Right ventricle myocardium inferior (tissue), 1 donor: ENCODE data around the gene FBXW10. TPM values are rescaled to one million over a fixed set of nuclear protein-coding genes. Genes with fewer than 3 reads are reported as not detected.
"Not testable (repeated sequence)": the region's sequence is repeated elsewhere in the genome, so short reads cannot be mapped to it uniquely, and the experiment has no call there.

Source experiments
- ATAC-seq: fragments of 200-7000 bp; cut with Tn5 transposase; one replicate; pipeline ENCODE4 v1.9.1; 2020; ENCODE audit warnings: mild to moderate bottlenecking, moderate library complexity
- DNase-seq: peaks from one replicate; pipeline ENCODE4 v3.0.0; 2021; ENCODE audit errors: missing footprints
- intact Hi-C: fragments of 100-400 bp; cut with DNase I; formaldehyde crosslinking; loops from one replicate; pipeline ENCODE4 v1.11.0; 2022
- total RNA-seq: library from RNA; stranded (reverse); fragmentation: NEBNext Ultra II Directional; extraction: Animal tissue kit (Norgen Biotek cat#: 25700); gene quantifications from one replicate; pipeline ENCODE4 v1.2.1, GENCODE V29; 2021
- donor health status: DM: no; HTN: yes; CAD: no; lungs with severe emphysema.

FBXW10 gene
- total RNA-seq, 1 donor from 2014 or later = not detected

DNA sequence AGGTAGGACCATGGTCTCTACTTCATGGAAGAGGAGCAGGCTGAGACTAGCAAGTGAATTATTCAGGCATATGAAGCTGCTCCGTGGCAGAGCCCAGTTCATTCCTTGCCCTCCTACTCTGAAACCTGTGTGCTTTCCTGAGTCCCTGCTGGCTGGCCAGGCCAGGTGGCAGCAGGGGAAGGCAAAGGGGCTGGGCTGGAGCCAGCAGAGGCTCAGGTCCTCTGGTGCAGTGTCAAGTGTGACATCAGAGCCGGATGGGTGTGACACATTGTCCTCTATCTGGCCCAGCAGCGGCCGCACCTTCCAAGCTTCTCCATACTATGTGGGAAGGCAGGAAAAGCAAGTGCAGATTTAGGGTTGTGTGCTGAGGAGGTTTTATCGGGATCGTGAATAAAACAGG, 2.6 kb upstream of the FBXW10 start:
- intact Hi-C loops, ATAC-seq, DNase-seq: not testable (repeated sequence)

DNA sequence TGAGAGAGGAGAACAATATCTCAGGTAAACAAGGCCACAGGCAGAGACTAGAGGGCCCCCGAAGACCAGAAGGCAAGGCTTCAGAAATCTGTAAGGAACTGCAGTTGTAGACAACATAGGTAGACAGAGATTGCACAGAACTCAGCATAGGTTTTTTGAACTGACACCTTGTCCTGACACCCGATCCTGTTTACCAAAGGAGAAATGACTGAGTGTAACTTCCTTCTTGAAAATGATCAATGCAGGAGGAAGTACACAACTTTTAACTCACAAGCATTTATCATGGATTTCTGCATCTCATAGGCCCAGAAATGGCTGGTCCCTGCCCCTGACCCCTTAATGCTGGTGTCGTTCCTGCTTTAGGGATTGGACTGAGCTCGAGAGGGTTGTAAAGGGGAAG, 872 bp downstream of the FBXW10 start:
- ATAC-seq, DNase-seq, intact Hi-C loops: not testable (repeated sequence)

GRCh38 chr17:18746551-18746950, 2.7 kb downstream of the FBXW10 start:
- ATAC-seq, intact Hi-C loops, DNase-seq: not testable (repeated sequence)

DNA sequence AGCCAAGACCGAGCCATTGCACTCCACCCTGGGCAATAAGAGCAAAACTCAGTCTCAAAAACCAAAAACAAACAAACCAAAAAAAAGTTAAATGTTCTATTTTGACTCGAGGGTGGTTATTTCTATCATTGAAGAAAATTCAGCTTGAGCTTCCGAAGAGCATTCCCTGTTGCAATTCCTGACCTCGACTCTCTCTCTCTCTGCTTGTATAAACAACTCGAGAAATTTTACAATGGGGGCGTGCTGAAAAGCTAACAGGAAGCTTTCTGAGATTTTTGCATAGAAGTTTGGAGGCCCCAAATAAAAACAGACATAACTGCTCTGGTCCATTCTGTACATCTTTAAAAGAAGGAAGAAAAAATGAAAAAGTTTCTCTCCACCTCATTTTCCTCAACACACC, 3.6 kb downstream of the FBXW10 start:
- ATAC-seq, DNase-seq, intact Hi-C loops: not testable (repeated sequence)

GRCh38 chr17:18750242-18750641, 6.4 kb downstream of the FBXW10 start:
- ATAC-seq, DNase-seq, intact Hi-C loops: not testable (repeated sequence)

DNA sequence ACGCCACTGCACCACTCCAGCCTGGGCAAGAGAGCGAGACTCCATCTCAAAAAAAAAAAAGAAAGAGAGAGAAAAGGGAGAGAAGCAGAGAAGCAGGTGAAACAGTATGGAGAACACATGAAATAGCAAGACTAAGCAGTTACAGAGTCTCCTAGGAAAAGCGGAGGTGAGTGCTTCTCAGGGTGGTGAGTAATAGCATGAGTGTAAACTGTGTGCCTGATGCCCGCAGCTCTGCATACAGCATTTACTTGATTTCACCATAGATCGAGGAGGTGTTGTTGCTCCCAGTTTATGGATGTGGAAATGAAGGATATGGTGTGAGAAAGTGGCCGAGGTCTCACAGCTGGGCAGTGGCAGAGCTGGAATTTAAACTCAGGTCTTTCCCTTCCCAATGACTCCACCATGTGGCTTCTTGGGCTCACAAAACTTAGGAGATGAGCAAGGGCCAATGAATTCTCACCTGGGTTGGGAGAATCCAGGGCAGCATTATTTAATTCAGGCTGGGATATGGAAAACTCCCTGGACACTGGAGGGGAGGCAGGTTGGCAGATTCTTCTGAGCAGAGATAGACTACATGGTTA, 10.1 kb downstream of the FBXW10 start:
- DNase-seq, intact Hi-C loops, ATAC-seq: not testable (repeated sequence)

GRCh38 chr17:18755969-18756368, 12.1 kb downstream of the FBXW10 start:
- DNase-seq, ATAC-seq, intact Hi-C loops: not testable (repeated sequence)

GRCh38 chr17:18757368-18758044, 13.7 kb downstream of the FBXW10 start:
- intact Hi-C loops, ATAC-seq, DNase-seq: not testable (repeated sequence)

GRCh38 chr17:18758344-18758743, 14.5 kb downstream of the FBXW10 start:
- intact Hi-C loops, ATAC-seq, DNase-seq: not testable (repeated sequence)

DNA sequence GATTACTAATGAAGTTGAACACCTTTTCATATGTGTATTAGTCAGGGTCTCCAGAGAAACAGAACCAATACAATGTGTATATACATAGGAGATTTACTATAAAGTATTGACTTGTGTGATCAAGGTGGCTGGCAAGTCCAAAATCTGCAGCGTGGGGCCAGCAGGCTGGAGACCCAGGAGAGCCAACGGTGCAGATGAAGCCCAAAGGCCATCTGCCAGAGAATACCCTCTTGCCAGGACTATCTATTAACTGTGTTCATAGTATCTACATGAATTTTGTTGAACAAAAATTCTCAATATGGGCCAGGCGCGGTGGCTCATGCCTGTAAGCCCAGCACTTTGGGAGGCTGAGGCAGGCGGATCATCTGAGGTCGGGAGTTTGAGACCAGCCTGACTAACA, 16.4 kb downstream of the FBXW10 start:
- intact Hi-C loops, ATAC-seq, DNase-seq: not testable (repeated sequence)

GRCh38 chr17:18770572-18770971, 26.7 kb downstream of the FBXW10 start:
- not testable (repeated sequence) for ATAC-seq

DNA sequence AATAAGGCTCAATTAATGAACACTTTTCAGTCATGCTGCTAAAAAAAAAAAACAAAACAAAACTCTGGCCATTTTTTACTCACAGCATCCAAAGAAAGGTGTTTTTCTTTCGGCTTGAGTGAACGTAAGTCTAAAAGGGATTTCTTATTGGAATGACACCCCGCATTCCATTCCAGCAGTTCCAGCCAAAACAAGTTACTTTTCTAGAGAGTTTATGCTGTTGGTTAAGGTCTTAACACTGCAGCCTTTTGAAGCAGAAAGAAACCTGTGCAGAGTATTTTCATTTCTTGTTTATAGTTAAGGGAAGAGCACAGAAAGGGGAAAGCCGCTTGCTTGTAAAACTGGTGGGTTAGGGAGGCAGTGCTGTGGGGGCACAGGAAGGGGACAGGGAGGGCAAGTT, 27.2 kb downstream of the FBXW10 start:
- intact Hi-C loops, ATAC-seq, DNase-seq: not testable (repeated sequence)

More at GRCh38 chr17:18770572-18770971, 26.7 kb downstream of the FBXW10 start:
- intact Hi-C loops, DNase-seq: not testable (repeated sequence)

DNA sequence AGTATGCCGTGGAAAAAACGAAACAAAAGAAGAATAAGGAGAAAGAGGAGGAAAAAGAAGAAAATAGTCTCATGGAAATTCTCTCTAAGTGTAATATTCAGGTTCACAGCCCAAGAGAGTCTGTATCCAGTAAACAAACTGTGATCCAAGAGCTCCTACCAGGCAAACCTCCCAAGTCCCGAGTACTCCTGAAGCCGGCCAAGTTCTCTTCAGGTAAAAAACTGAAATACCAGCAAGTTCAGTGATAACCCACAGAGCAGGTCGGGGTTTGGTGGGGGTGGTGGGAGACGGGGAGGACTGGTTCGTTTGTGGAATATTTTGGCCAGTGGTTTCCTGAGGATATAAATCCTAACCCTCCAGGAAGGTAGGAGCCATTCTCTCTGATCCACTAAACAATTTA, 28.6 kb downstream of the FBXW10 start:
- ATAC-seq (no peak), DNase-seq (no peak)
- intact Hi-C loops = no loop called here

DNA sequence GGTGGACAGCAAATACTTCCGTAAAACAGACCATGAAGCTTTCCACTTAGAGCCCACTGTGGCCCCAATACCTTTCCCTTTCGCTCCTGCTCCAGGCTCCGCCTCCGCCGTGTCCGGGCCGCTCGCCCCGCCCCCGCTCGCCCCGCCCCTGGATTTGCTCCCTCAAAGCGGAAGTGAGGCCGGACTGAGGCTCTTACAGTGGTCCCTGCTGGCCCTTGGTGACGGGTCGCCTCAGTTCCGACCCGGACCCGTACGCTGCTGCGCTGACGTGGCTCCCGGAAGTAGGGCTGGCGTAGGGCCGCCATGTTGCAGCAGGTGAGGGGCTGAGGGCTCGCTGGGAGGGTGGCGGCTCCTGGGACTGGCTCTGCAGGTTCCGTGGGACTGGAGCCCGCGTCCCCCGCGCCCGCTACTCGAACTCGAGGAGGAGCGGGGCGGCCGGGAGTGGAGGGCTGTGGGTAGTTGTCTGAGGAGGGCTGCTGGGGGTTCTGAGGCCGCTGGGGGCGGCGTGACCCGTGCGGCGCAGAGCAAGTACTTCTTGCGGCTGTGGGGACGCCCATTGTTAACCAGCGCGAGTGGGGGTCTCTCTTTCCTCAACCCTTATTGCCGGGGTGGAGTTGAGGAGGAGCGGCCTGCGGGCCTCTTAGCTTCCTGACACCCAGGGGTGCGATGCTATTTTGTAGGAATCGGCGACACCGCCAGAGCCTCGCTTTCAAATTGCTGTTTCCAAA, 37.3 kb downstream of the FBXW10 start, which contains the start of gene TVP23B:
Gene TVP23B (plus strand): TSS at position 193 of the 728 bp plus-strand sequence. CDS start 111 bp downstream, at position 304.
- ATAC-seq = peak; percentile 100
- intact Hi-C loops = not testable (repeated sequence)
- peak; percentile 99 for DNase-seq

- intact Hi-C loops, ATAC-seq, DNase-seq: not testable (repeated sequence)
Measured at GRCh38 chr17:18781805-18782204, 38.0 kb downstream of the FBXW10 start.

DNA sequence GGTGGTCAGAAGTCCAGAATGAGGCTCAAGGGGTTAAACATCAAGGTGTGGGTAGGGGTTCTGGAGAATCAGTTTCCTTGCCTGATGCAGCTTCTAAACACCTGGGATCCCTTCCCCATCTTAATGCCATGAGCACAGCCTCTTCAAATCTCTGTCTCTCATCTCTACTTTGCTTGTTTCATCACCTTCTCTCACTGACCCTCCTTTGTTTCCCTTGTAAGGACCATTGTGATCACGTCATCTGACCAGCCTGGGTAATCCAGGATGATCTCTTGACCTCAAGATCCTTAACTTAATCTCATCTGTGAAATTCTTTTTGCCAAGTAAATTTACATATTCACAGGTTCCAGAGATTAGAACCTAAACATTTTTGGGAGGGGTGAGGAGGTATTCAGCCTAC, 42.1 kb downstream of the FBXW10 start:
- ATAC-seq, intact Hi-C loops: not testable (repeated sequence)

DNA sequence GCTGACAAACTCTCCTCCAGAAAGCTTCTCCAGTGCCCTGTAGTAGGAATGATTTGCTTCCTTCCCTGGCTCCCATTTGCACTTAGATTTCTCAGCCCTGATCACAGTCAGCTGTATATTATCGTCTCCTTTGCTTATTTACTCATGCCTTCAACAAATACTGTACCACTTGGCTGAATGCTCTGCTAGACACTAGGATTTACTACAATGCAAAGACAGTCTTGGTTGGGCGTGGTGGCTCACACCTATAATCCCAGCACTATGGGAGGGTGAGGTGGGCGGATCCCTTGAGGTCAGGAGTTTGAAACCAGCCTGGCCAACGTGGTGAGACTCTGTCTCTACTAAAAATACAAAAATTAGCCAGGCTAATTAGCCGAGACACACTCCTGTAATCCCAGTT, 43.0 kb downstream of the FBXW10 start:
- ATAC-seq, DNase-seq, intact Hi-C loops: not testable (repeated sequence)

More for the DNA sequence above, 42.1 kb downstream of the FBXW10 start:
- DNase-seq = not testable (repeated sequence)

- intact Hi-C loops = not testable (repeated sequence)
Measured at GRCh38 chr17:18791402-18791801, 47.5 kb downstream of the FBXW10 start.

DNA sequence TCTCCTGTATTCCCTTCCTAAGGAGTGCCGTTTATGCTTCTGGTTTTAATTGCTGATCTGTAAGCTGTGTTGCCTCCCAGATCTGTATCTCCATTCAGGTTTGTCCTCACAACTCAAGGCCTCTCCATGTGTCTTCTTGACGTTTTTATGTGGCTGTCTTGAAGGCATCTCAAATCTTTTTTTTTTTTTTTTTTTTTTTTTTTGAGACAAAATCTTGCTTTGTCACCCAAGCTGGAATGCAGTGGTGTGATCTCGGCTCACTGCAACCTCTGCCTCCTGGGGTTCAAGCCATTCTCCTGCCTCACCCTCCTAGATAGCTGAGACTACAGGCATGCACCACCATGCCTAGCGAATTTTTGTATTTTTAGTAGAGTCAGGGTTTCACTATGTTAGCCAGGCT, 51.0 kb downstream of the FBXW10 start:
- DNase-seq, ATAC-seq, intact Hi-C loops: not testable (repeated sequence)

More at GRCh38 chr17:18791402-18791801, 47.5 kb downstream of the FBXW10 start:
- not testable (repeated sequence) for ATAC-seq, DNase-seq
